GM12801 (cell line): ENCODE measurements around the gene PUS3.

Experiments used
- CTCF ChIP-seq: IDR thresholded peaks from one replicate; pipeline ENCODE4 v1.5.1; 2011; ENCODE audit warnings: control low read depth; ENCODE audit not compliant: insufficient read length; ENCODE audit errors: extremely low read depth

The PUS3 gene

GRCh38 chr11:125935618-125936199 is 32.7 kb upstream of the PUS3 start:
- no peak for TF ChIP-seq CTCF

- TF ChIP-seq CTCF = no peak
Observed at GRCh38 chr11:125935056-125935455, 32.0 kb upstream of the PUS3 start.

GRCh38 chr11:125934473-125934872 is 31.5 kb upstream of the PUS3 start:
- no peak for TF ChIP-seq CTCF

- TF ChIP-seq CTCF = no peak
Observed at GRCh38 chr11:125933030-125933813, 30.2 kb upstream of the PUS3 start.

GRCh38 chr11:125932301-125932700 is 29.3 kb upstream of the PUS3 start:
- TF ChIP-seq CTCF = no peak

GRCh38 chr11:125931668-125932067 is 28.7 kb upstream of the PUS3 start:
- TF ChIP-seq CTCF = no peak

- no peak for TF ChIP-seq CTCF
Observed at GRCh38 chr11:125931116-125931515, 28.1 kb upstream of the PUS3 start.
